Astrocyte of the spinal cord (primary cell): ENCODE data around the gene FOS.

Experiments
- DNase-seq: peaks from one replicate; pipeline ENCODE4 v3.0.0; 2011; ENCODE audit warnings: low read depth, low spot score
- H3K4me3 ChIP-seq: 2 replicates; pipeline ENCODE4 v1.5.1; 2011; ENCODE audit warnings: low read depth, mild to moderate bottlenecking, low read length, moderate library complexity
- CTCF ChIP-seq: IDR thresholded peaks from 2 replicates; pipeline ENCODE4 v1.5.1; 2012; ENCODE audit warnings: low read depth, mild to moderate bottlenecking, low read length, inconsistent platforms
- in situ Hi-C: cut with HindIII; loops from 2 replicates; pipeline ENCODE4 v1.10.0; 2017; ENCODE audit warnings: low sequenced_read_pairs

Gene FOS

DNA sequence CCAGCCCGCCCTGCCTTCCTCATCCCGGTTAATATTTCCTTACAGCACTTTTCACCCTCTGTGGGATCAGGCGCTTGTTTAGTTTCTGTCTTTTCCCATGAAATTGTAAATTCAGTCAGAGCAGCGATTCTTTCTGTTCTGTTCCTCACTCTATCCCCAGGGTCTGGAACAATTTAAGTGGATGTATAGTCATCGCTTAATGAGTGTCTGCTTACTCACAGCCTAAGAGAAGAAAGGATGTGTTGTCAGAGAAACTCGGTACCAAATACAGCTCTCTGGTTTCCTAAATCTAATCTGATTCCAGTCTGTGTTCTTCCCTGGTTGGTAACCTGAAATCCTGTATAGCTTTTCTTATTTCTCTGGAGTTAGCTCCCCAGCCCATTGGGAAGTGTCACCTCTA lies 44.9 kb downstream of the FOS start:
- no peak overlapping the region for H3K4me3 ChIP-seq
- DNase-seq: no peak
- in situ Hi-C loops: no loop called here
- no peak for TF ChIP-seq CTCF

DNA sequence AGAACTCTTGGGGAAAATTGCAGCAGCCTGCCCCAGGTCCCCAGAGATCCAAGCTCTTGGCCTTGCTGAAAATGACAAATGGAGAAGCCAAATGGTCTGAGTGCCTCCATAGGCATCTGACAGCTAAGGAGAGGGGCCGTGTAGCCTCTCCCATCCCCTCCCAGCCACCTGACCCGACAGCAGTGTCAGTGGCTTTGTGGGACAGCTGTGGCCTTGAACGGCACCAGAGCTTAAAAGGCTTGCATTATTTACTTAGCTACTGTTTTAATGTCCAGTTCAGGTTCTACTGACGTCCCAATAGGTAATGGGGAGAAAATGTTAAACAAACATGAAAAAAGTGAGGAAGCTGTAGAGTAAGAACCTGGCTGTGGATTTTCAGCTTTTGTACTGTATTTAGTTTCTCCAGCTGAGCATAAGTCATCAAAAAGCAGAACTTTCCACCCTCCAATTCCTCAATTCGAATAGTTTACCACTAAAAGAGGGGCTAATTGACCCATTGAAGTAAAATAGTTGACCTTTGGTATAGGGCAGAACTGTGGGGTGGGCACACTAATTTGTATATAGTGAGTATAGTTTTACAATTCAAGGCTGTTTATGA lies 50.0 kb downstream of the FOS start:
- TF ChIP-seq CTCF: no peak
- DNase-seq: no peak
- in situ Hi-C loops: no loop called here
- H3K4me3 ChIP-seq: no peak overlapping the region

DNA sequence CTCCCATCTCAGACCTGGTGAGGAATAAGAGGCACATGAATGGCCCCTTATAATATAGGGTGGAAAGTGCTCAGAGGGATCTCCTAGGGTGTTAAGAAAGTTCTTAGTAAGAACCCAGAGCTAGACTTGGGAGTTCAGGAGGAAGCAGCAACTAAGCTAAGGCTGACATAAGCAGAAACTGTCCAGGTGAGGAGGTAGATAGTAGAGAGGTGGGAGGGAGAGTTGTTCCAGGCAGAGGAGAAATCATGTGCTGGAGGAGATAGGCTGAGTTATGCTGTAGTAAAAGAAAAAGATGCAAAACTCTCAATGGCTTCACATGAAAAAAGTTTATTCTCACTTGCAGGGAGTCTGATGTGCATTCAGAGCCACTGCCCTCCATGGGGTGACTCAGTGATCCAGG lies 50.7 kb downstream of the FOS start:
- no peak overlapping the region for H3K4me3 ChIP-seq
- in situ Hi-C loops: no loop called here
- no peak for TF ChIP-seq CTCF
- no peak for DNase-seq

DNA sequence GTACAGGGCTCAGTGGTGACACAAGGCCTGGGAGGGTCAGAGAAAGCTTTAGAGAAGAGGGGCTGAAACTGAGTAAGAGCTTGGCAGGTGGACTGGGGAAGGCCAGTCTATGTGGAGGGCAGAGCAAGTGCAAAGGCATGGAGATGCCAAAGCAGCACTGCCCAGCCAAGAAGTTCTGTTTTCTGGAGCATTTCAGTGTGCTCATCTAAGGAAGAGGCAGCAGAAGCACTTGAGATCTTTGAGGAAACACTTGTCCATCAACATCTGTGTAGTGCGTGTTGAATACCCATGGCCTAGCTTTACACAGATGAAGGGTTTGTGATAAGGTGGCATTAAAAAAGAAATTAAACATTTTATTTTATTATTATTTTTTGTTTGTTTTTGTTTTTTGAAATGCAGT lies 52.8 kb downstream of the FOS start:
- no peak overlapping the region for H3K4me3 ChIP-seq
- TF ChIP-seq CTCF: no peak
- in situ Hi-C loops: no loop called here
- no peak for DNase-seq
